Gastrocnemius medialis (tissue), 4 donors: ENCODE data around the gene OSTM1. TPM values are rescaled to one million over a fixed set of nuclear protein-coding genes. Genes with fewer than 3 reads are reported as not detected.

Experiments
- ATAC-seq, 2 donors: fragments of 150-250 bp; one replicate each; pipeline ENCODE4 v1.9.1; 2016
- DNase-seq, 2 donors: peaks; one replicate each; pipeline ENCODE4 v3.0.0-alpha.2; 2019
- H3K27ac ChIP-seq, 4 donors: fragments of 200-600 bp; sonication (generic); 1 replicate in 1 of 4; 2 replicates in 3 of 4; pipeline ENCODE4 v1.5.1; 2016 to 2018; ENCODE audit warnings: mild to moderate bottlenecking in 2 of 4, moderate library complexity in 1 of 4
- H3K27me3 ChIP-seq, 3 donors: fragments of 200-600 bp; sonication (generic) in 2 of 3; 1 replicate in 1 of 3; 2 replicates in 2 of 3; pipeline versions ENCODE4 v1.5.1 to v1.6.0; 2016 to 2019; ENCODE audit warnings: mild to moderate bottlenecking in 1 of 3, moderate library complexity in 1 of 3
- H3K36me3 ChIP-seq, 2 donors: fragments of 200-600 bp; sonication (generic) in 1 of 2; one replicate each; pipeline ENCODE4 v1.5.1; 2017 to 2018
- H3K4me1 ChIP-seq, 2 donors: fragments of 200-600 bp; sonication (generic) in 1 of 2; one replicate each; pipeline ENCODE4 v1.5.1; 2016 to 2017; ENCODE audit warnings: mild to moderate bottlenecking in 2 of 2
- H3K4me3 ChIP-seq, 4 donors: fragments of 200-600 bp; sonication (generic) in 3 of 4; 1 replicate in 1 of 4; 2 replicates in 3 of 4; pipeline ENCODE4 v1.5.1; 2016 to 2019; ENCODE audit warnings: mild to moderate bottlenecking in 2 of 4
- H3K9me3 ChIP-seq, 3 donors: fragments of 200-600 bp; sonication (generic) in 2 of 3; 1 replicate in 1 of 3; 2 replicates in 2 of 3; pipeline ENCODE4 v1.5.1; 2016 to 2019
- POLR2A ChIP-seq, 2 donors: fragments of 450-650 bp; IDR thresholded peaks; one replicate each; pipeline ENCODE4 v1.6.1; 2017; ENCODE audit warnings: antibody characterized with exemption in 2 of 2, mild to moderate bottlenecking in 2 of 2, moderate library complexity in 2 of 2
- in situ Hi-C, 4 donors: fragments of 200-750 bp; cut with MboI; loops; one replicate each; pipeline versions ENCODE4 v1.15.0 to v1.8.0; 2017; ENCODE audit warnings: low sequenced_read_pairs in 4 of 4
- intact Hi-C: fragments of 100-400 bp; cut with DNase I; formaldehyde crosslinking; loops from one replicate; pipeline ENCODE4 v1.15.1; 2023; ENCODE audit warnings: low total_unique reads
- total RNA-seq, 4 donors: library from RNA; depleted of rRNA; stranded (reverse); fragments of >200 nt; gene quantifications; one replicate each; pipeline versions ENCODE4 v1.1.0 to v1.2.3, GENCODE V29; 2016
- TF ChIP-seq, protein P1 (sequence below), 5 experiments: fragments of 450-650 bp in 3 of 5; fragments of 200-600 bp in 2 of 5; sonication (generic) in 2 of 5; IDR thresholded peaks in 4 of 5; conservative IDR thresholded peaks in 1 of 5; 1 replicate in 4 of 5; 2 replicates in 1 of 5; pipeline ENCODE4 v1.5.1; 2016 to 2019; ENCODE audit warnings: antibody characterized with exemption in 5 of 5, mild to moderate bottlenecking in 3 of 5, moderate library complexity in 3 of 5

OSTM1 gene
- total RNA-seq, 4 donors from 2014 or later: 28.3 to 64.3 (median 40.0) TPM

DNA sequence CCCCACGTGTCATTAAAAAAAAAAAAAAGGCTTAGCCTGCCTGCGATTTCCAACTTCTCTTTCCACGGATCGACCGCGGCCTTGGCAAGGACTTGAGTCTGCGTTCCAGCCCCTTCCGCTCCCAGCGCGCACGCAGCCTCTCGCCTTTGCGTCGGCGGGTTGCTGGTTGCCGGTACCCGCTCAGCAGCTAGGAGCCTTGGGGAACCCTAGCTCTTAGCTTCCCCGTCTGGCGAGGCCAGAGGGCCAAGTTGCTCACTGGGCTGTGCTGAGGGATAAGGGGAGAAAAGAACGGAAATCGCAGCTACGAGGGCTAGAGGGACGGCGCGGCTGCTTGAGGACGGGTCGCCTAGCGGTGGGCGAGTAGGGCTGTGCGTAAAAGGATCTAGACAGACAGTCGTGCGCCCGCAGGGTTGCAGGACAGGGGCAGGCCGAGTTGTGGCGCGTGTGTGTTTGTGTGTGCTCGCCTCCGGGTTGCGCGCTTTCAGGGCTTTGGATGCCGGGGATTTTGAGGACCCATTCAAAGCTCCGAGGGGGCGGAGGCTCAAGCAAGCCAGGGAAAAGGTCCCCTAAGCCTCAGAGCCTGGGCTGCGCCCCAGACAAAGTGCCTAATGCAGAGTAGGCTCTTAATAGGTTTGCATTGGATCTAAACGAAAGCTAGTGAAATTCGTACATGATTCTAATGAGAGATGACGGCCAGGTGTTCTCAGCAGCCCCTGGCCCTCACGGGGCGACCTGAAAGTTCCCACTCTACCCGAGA lies 40.5 kb upstream of the OSTM1 start:
- in situ Hi-C loops: loop anchor here (10.0 to 25.0 kb wide), 3 partner anchors 372 to 410 kb away; no protein-coding TSS in a partner anchor
- peaks cover 31 to 33% of the 10 kb centered on the region in 2 donors for H3K4me1 ChIP-seq
- DNase-seq: peak in 1 of 2 donors; percentile 20

DNA sequence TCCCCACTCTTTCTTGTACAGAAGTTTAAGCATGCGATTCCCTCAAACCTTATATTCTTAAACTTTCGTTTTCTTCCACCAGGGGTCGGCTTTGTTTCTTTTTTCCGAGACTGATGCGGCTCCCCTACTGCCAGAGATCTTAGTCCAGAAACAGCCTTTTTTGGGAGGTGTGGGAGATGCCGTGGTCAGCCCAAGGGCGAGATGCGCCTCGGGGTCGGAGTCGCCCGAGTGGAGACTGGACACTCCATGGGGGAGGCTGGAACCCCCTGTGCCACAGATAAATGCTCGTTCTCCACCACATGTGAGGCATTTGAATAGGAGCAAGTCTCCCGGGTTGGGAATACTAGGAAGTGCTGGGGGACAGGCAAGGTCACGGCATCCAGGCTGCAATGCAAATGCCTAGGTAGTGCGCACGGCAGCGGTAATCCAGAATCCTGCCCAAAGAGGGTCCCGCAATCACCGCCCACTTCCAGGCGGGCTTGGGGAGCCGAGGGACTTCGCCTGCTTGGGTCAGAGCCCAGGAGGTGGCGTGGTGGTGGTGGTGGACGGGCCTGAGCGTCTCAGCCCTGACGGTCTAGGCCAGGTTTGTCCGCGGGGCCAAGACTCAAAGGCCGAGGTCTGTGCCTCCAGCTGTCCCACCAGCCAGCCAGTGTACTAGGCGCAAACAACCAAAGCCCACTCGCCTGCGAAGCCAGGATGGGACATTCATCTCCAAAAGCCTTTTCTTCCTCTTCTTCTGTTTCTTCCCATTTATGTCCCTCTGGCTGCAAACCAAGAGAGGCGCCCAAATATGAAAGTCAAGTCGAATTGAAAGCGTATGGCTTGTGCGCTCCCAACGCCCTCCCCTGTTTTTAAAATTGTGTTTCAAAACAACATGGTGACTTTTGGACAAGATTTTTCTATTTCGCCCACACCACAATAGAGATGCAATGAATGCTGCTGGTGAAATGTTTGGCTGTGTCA lies 39.3 kb upstream of the OSTM1 start:
- no peaks in the 10 kb centered on the region for H3K9me3 ChIP-seq
- H3K4me3 ChIP-seq: peak overlapping the region in 2 of 4 donors; percentile 16 to 40
- in situ Hi-C loops (loop anchor here (10.0 to 25.0 kb wide), 3 partner anchors 373 to 411 kb away; no protein-coding TSS in a partner anchor), intact Hi-C loops (loop anchor here (2.0 to 10.0 kb wide), 2 partner anchors 379 to 411 kb away; no protein-coding TSS in a partner anchor)
- no peak for DNase-seq
- no peak for TF ChIP-seq POLR2A (IDR thresholded peaks at IDR 0.05)
- TF ChIP-seq, protein P1, sequence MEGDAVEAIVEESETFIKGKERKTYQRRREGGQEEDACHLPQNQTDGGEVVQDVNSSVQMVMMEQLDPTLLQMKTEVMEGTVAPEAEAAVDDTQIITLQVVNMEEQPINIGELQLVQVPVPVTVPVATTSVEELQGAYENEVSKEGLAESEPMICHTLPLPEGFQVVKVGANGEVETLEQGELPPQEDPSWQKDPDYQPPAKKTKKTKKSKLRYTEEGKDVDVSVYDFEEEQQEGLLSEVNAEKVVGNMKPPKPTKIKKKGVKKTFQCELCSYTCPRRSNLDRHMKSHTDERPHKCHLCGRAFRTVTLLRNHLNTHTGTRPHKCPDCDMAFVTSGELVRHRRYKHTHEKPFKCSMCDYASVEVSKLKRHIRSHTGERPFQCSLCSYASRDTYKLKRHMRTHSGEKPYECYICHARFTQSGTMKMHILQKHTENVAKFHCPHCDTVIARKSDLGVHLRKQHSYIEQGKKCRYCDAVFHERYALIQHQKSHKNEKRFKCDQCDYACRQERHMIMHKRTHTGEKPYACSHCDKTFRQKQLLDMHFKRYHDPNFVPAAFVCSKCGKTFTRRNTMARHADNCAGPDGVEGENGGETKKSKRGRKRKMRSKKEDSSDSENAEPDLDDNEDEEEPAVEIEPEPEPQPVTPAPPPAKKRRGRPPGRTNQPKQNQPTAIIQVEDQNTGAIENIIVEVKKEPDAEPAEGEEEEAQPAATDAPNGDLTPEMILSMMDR (IDR thresholded peaks at IDR 0.05 in 4 of 5, conservative IDR thresholded peaks at IDR 0.05 in 1 of 5): peak; percentile 13 to 47 (median 35)
- H3K4me1 ChIP-seq: peaks cover 24 to 26% of the 10 kb centered on the region in 2 donors
- peaks cover 51 to 73% (median 70%) of the 10 kb centered on the region in 3 donors for H3K27me3 ChIP-seq
- no peak overlapping the region for H3K27ac ChIP-seq
- no peak for ATAC-seq
- H3K36me3 ChIP-seq: no peaks in the 10 kb centered on the region

More for the DNA sequence above, 40.5 kb upstream of the OSTM1 start:
- Histone ChIP-seq H3K27me3 (peaks cover 63 to 85% (median 82%) of the 10 kb centered on the region in 3 donors), H3K4me3 (peak overlapping the region; percentile 27 to 57 (median 51)), H3K9me3 (no peaks in the 10 kb centered on the region), H3K27ac (no peak overlapping the region), H3K36me3 (no peaks in the 10 kb centered on the region)
- TF ChIP-seq POLR2A (IDR thresholded peaks at IDR 0.05): no peak
- intact Hi-C loops: loop anchor here (10.0 kb wide), 1 partner anchor 410 kb away; no protein-coding TSS in a partner anchor
- ATAC-seq: no peak

DNA sequence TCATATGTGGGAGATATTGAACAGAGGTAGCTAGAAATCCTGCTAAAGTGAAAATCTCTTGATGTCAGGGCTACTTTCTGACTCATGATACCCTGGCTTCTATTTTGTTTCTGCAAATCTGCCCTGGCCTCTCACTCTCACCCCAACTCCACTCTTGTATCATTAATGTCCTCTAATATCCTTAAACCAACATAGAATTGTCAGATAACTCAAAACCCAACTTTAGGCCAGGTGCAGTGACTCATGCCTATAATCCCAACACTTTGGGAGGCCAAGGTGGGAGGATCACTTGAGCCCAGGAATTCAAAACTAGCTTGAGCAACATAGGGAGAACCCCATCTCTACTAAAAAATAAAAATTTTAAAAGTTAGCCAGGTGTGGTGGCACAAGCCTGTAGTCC lies 33.8 kb upstream of the OSTM1 start:
- DNase-seq: no peak
- Histone ChIP-seq H3K27ac (no peak overlapping the region), H3K9me3 (no peaks in the 10 kb centered on the region), H3K4me1 (peaks cover 0 to under 1% of the 10 kb centered on the region in 2 donors), H3K4me3 (no peak overlapping the region), H3K27me3 (peaks cover 0 to 21% (median 21%) of the 10 kb centered on the region in 3 donors), H3K36me3 (no peaks in the 10 kb centered on the region)
- intact Hi-C loops: no loop called here
- in situ Hi-C loops: loop anchor here in 2 of 4 donors (25.0 kb wide), 1 partner anchor 379 kb away; no protein-coding TSS in a partner anchor
- TF ChIP-seq POLR2A (IDR thresholded peaks at IDR 0.05): no peak
- TF ChIP-seq, protein P1 (IDR thresholded peaks at IDR 0.05 in 4 of 5, conservative IDR thresholded peaks at IDR 0.05 in 1 of 5): no peak
- ATAC-seq: no peak

DNA sequence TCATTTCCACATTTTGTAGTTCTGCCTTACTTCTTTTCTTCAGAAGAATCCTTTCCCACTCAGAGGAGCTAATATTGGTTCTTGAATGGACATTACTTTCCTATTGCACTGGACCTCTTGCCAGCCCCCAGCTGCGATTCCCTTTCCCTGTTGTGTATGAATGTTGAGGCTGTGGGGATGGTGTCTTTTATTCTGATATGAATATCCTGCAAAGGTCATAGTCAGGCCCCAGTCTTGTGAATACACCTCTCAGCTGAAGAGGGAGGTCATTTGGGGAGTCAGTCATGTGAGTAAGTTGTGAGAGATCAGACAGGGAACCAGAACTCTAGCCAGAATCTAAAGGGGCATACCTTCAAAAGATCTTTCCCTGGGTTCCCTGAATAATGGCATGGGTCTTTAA lies 32.6 kb upstream of the OSTM1 start:
- Histone ChIP-seq H3K27me3 (peaks cover 0 to 13% (median 11%) of the 10 kb centered on the region in 3 donors), H3K4me1 (peaks cover 0 to 8% of the 10 kb centered on the region in 2 donors), H3K36me3 (no peaks in the 10 kb centered on the region), H3K9me3 (no peaks in the 10 kb centered on the region), H3K4me3 (no peak overlapping the region), H3K27ac (no peak overlapping the region)
- DNase-seq (no peak), ATAC-seq (no peak)
- TF ChIP-seq, protein P1 (IDR thresholded peaks at IDR 0.05 in 4 of 5, conservative IDR thresholded peaks at IDR 0.05 in 1 of 5): no peak
- no peak for TF ChIP-seq POLR2A (IDR thresholded peaks at IDR 0.05)
- in situ Hi-C loops: loop anchor here in 2 of 4 donors (25.0 kb wide), 1 partner anchor 380 kb away; no protein-coding TSS in a partner anchor
- intact Hi-C loops: no loop called here
